Heart left ventricle (tissue), 13 donors: ENCODE measurements around the gene DDX11.
"Not testable (repeated sequence)": the region's sequence is repeated elsewhere in the genome, so short reads cannot be mapped to it uniquely, and the experiment has no call there.

Experiments
- POLR2A ChIP-seq, 2 donors: fragments of 450-650 bp; IDR thresholded peaks; one replicate each; pipeline ENCODE4 v1.6.1; 2017; ENCODE audit warnings: antibody characterized with exemption in 2 of 2, mild to moderate bottlenecking in 2 of 2, moderate library complexity in 2 of 2
- TF ChIP-seq, protein P1 (sequence below), 12 donors: fragments of 200-600 bp; sonication (generic) in 4 of 12; IDR thresholded peaks; one replicate each; pipeline versions ENCODE4 v1.5.0 to v1.8.0; 2018 to 2022; ENCODE audit warnings: antibody characterized with exemption in 12 of 12, mild to moderate bottlenecking in 5 of 12
- donor health status: ischemic (EF 13 %, LVEDD 7.1; RV severe dilation, severe dysfunction).
- donor health status: DM: no; HTN: yes; CAD: no.
- donor health status: DM: no; HTN: no; CAD: no.
- donor health status: ischemic (EF 25% LVEDD 6.9; RV normal size, moderate dysfunction).
- donor health status: ischemic (EF 25% LVEDD 5.7; RV mildly dilated, moderate dysfunction).
- donor health status: ischemic (EF 35%, LVEDD 5.7; RV mildly dilated, moderate dysfunction).
- donor health status: nonischemic (EF 11% LVEDD 7.7; RV severe dilation, severe dysfunction).
- donor health status: DM: yes; HTN: yes; CAD: no.
- donor health status: PGD.
- donor health status: ischemic (EF 29% LVEDD 5.4; RV normal size, mild dysfunction).
- donor health status: nonischemic (EF 23%, LVEDD 6.1; RV moderate dilation, normal function).

GRCh38 chr12:31050143-31050542 lies 23.5 kb upstream of the DDX11 start:
- TF ChIP-seq, protein P1, sequence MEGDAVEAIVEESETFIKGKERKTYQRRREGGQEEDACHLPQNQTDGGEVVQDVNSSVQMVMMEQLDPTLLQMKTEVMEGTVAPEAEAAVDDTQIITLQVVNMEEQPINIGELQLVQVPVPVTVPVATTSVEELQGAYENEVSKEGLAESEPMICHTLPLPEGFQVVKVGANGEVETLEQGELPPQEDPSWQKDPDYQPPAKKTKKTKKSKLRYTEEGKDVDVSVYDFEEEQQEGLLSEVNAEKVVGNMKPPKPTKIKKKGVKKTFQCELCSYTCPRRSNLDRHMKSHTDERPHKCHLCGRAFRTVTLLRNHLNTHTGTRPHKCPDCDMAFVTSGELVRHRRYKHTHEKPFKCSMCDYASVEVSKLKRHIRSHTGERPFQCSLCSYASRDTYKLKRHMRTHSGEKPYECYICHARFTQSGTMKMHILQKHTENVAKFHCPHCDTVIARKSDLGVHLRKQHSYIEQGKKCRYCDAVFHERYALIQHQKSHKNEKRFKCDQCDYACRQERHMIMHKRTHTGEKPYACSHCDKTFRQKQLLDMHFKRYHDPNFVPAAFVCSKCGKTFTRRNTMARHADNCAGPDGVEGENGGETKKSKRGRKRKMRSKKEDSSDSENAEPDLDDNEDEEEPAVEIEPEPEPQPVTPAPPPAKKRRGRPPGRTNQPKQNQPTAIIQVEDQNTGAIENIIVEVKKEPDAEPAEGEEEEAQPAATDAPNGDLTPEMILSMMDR (IDR thresholded peaks at IDR 0.05), result not testable (repeated sequence)
- TF ChIP-seq POLR2A (IDR thresholded peaks at IDR 0.05), result not testable (repeated sequence)
